Keratinocyte (primary cell): Measurements from ENCODE around the gene GABRQ. TPM values are rescaled to one million over a fixed set of nuclear protein-coding genes. Genes with fewer than 3 reads are reported as not detected.

Experiments
- DNase-seq: peaks from one replicate; pipeline ENCODE4 v3.0.0-alpha.2; 2011; ENCODE audit warnings: low read depth, missing footprints, low spot score
- FAIRE-seq: peaks from 2 replicates; lab custom pipeline; 2011; peaks lifted over from hg19 to GRCh38; lab: Jason Lieb, UNC
- H2AFZ ChIP-seq: 2 replicates; pipeline ENCODE4 v1.6.0; 2012; ENCODE audit warnings: low read length, control low read depth, inconsistent platforms; ENCODE audit not compliant: control insufficient read depth
- H3K27ac ChIP-seq: 2 replicates; pipeline ENCODE4 v1.5.1; 2011; ENCODE audit warnings: low read length; ENCODE audit not compliant: control insufficient read depth, insufficient read depth
- H3K27me3 ChIP-seq: 3 replicates; pipeline ENCODE4 v1.6.0; 2011; ENCODE audit warnings: low read length; ENCODE audit not compliant: control insufficient read depth, insufficient read depth; ENCODE audit errors: extremely low read depth
- H3K36me3 ChIP-seq, 2 experiments: 2 replicates in 1 of 2; 3 replicates in 1 of 2; pipeline ENCODE4 v1.5.1; 2011; ENCODE audit warnings: low read length in 2 of 2, mild to moderate bottlenecking in 1 of 2; ENCODE audit not compliant: control insufficient read depth in 2 of 2, insufficient read depth in 2 of 2; ENCODE audit errors: extremely low read depth in 1 of 2
- H3K4me1 ChIP-seq: 3 replicates; pipeline ENCODE4 v1.5.1; 2011; ENCODE audit warnings: low read length; ENCODE audit not compliant: control insufficient read depth, insufficient read depth; ENCODE audit errors: extremely low read depth
- H3K4me2 ChIP-seq: 3 replicates; pipeline ENCODE4 v1.6.0; 2011; ENCODE audit warnings: low read depth, low read length; ENCODE audit not compliant: control insufficient read depth, insufficient read depth; ENCODE audit errors: extremely low read depth
- H3K4me3 ChIP-seq, 3 experiments: fragments of 200-600 bp in 1 of 3; sonication (generic) in 1 of 3; 2 replicates in 2 of 3; 3 replicates in 1 of 3; pipeline ENCODE4 v1.5.1; 2011 to 2016; ENCODE audit warnings: low read length in 3 of 3, mild to moderate bottlenecking in 3 of 3, control low read depth in 2 of 3, inconsistent platforms in 1 of 3, low read depth in 1 of 3, mixed read lengths in 1 of 3, mixed run types in 1 of 3, moderate library complexity in 1 of 3; ENCODE audit not compliant: control insufficient read depth in 2 of 3, insufficient read depth in 2 of 3; ENCODE audit errors: extremely low read depth in 1 of 3
- H3K79me2 ChIP-seq: 2 replicates; pipeline ENCODE4 v1.6.0; 2012; ENCODE audit warnings: low read length; ENCODE audit not compliant: control insufficient read depth, insufficient read depth
- H3K9ac ChIP-seq: 3 replicates; pipeline ENCODE4 v1.6.0; 2011; ENCODE audit warnings: low read length; ENCODE audit not compliant: control insufficient read depth, insufficient read depth; ENCODE audit errors: extremely low read depth
- H3K9me1 ChIP-seq: 3 replicates; pipeline ENCODE4 v1.6.0; 2011; ENCODE audit warnings: low read length; ENCODE audit not compliant: control insufficient read depth, insufficient read depth; ENCODE audit errors: extremely low read depth
- H3K9me3 ChIP-seq: 2 replicates; pipeline ENCODE4 v1.5.1; 2012; ENCODE audit warnings: low read depth, low read length; ENCODE audit not compliant: control insufficient read depth
- H4K20me1 ChIP-seq: 3 replicates; pipeline ENCODE4 v1.6.0; 2011; ENCODE audit warnings: low read length; ENCODE audit not compliant: control insufficient read depth, insufficient read depth; ENCODE audit errors: extremely low read depth
- CTCF ChIP-seq, 3 experiments: IDR thresholded peaks in 1 of 3; conservative IDR thresholded peaks in 1 of 3; optimal IDR thresholded peaks in 1 of 3; 2 replicates in 2 of 3; 3 replicates in 1 of 3; pipeline versions ENCODE3 to v1.5.1; 2011; ENCODE audit warnings: low read length in 3 of 3, mild to moderate bottlenecking in 3 of 3, moderate library complexity in 2 of 3, control low read depth in 1 of 3, inconsistent platforms in 1 of 3; ENCODE audit not compliant: insufficient read depth in 2 of 3; ENCODE audit errors: extremely low read depth in 1 of 3
- EZH2 ChIP-seq: IDR thresholded peaks from one replicate; pipeline ENCODE4 v1.6.1; 2012; ENCODE audit warnings: inconsistent platforms, mild to moderate bottlenecking, low read length, moderate library complexity
- dilution Hi-C: fragments of 300-500 bp; cut with MboI; formaldehyde crosslinking; loops from one replicate; pipeline ENCODE4 v1.7.0; 2020; ENCODE audit warnings: low sequenced_read_pairs; ENCODE audit not compliant: extremely low pct_ligation_motif_present
- polyA plus RNA-seq, 5 experiments: library from polyadenylated mRNA; depleted of rRNA in 3 of 5; stranded (reverse) in 3 of 5; stranded (forward) in 1 of 5; unstranded in 1 of 5; fragments of >200 nt; gene quantifications; 1 replicate in 1 of 5; 2 replicates in 3 of 5; 3 replicates in 1 of 5; pipeline versions ENCODE4 v1.2.1 to v1.2.3, GENCODE V29; 2011 to 2012; ENCODE audit warnings: missing spikeins in 2 of 5, low read depth in 1 of 5, low replicate concordance in 1 of 5

Gene GABRQ
- polyA plus RNA-seq, 1 donor (not counting 4 experiments of a cell fraction or from before 2014, with no cell fraction given) = 0.08 TPM

- no peak overlapping the region for H3K27ac ChIP-seq
- FAIRE-seq = no peak
- dilution Hi-C loops = no loop called here
Measured at GRCh38 chrX:152656087-152656486, 18.4 kb downstream of the GABRQ start.

GRCh38 chrX:152656890-152657289 is 19.2 kb downstream of the GABRQ start:
- Histone ChIP-seq H3K27ac (no peak overlapping the region), H3K4me1 (no peaks in the 10 kb centered on the region), H3K4me2 (no peak overlapping the region), H3K9ac (no peak overlapping the region), H3K79me2 (no peaks in the 10 kb centered on the region), H4K20me1 (no peaks in the 10 kb centered on the region), H3K27me3 (no peaks in the 10 kb centered on the region), H3K36me3 (no peaks in the 10 kb centered on the region), H3K4me3 (no peak overlapping the region), H3K9me3 (no peaks in the 10 kb centered on the region), H3K9me1 (no peaks in the 10 kb centered on the region), H2AFZ (no peak overlapping the region)
- no peak for FAIRE-seq
- no peak for TF ChIP-seq EZH2
- no peak for TF ChIP-seq CTCF (optimal IDR thresholded peaks at IDR 0.05 in 1 of 3, IDR thresholded peaks at IDR 0.05 in 1 of 3, conservative IDR thresholded peaks at IDR 0.05 in 1 of 3; ENCODE audit: extremely low read depth in 1 of 3, insufficient read depth in 2 of 3, low read length in 3 of 3)
- dilution Hi-C loops = no loop called here
- DNase-seq = no peak

More at GRCh38 chrX:152656087-152656486, 18.4 kb downstream of the GABRQ start:
- no peaks in the 10 kb centered on the region for H3K9me3 ChIP-seq
- no peaks in the 10 kb centered on the region for H3K4me1 ChIP-seq
- no peaks in the 10 kb centered on the region for H3K79me2 ChIP-seq
- TF ChIP-seq EZH2 = no peak
- TF ChIP-seq CTCF (optimal IDR thresholded peaks at IDR 0.05 in 1 of 3, IDR thresholded peaks at IDR 0.05 in 1 of 3, conservative IDR thresholded peaks at IDR 0.05 in 1 of 3; ENCODE audit: extremely low read depth in 1 of 3, insufficient read depth in 2 of 3, low read length in 3 of 3) = no peak
- H3K4me2 ChIP-seq = no peak overlapping the region
- no peak overlapping the region for H3K4me3 ChIP-seq
- DNase-seq = no peak
- no peaks in the 10 kb centered on the region for H3K9me1 ChIP-seq
- H2AFZ ChIP-seq = no peak overlapping the region
- no peaks in the 10 kb centered on the region for H4K20me1 ChIP-seq
- H3K9ac ChIP-seq = no peak overlapping the region
- no peaks in the 10 kb centered on the region for H3K36me3 ChIP-seq
- no peaks in the 10 kb centered on the region for H3K27me3 ChIP-seq
